ENCODE results near the gene TIAM1.
A peak's percentile ranks its signal among the peaks of the same experiment; 100 is the strongest.

Gene TIAM1

DNA sequence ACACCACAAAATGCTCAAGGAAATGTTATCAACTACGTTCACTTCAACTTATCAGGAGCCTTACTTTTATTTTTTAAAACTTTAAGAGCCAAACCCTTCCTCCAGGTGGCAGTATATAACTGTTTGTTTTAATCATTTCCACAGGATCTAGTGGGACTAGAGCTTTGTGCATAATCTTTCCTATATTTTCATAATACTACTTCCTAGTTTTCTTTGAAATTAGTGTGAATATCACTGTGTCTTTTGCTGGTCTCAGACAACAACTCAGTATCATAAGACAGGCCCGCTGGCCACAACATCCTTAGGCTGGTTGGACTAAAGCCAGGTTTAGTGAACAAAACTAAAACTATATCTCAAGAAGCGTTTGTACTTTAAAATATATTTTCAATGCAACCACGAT is 145.5 kb downstream of the TIAM1 start:
- peak; percentile 69 for DNase-seq

DNA sequence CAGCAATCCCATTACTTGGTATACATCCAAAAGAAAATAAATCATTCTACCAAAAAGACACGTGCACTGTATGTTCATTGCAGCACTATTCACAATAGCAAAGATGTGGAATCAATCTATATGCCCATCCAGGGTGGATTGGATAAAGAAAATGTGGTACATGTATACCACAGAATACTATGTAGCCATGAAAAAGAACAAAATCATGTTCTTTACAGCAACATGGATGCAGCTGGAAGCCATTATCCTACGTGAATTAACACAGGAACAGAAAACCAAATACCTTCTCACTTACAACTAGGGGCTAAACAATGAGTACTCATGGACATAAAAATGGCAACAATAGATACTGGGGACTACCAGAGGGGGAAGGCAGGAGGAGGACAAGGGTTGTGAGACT is 147.3 kb downstream of the TIAM1 start:
- no peak for DNase-seq

DNA sequence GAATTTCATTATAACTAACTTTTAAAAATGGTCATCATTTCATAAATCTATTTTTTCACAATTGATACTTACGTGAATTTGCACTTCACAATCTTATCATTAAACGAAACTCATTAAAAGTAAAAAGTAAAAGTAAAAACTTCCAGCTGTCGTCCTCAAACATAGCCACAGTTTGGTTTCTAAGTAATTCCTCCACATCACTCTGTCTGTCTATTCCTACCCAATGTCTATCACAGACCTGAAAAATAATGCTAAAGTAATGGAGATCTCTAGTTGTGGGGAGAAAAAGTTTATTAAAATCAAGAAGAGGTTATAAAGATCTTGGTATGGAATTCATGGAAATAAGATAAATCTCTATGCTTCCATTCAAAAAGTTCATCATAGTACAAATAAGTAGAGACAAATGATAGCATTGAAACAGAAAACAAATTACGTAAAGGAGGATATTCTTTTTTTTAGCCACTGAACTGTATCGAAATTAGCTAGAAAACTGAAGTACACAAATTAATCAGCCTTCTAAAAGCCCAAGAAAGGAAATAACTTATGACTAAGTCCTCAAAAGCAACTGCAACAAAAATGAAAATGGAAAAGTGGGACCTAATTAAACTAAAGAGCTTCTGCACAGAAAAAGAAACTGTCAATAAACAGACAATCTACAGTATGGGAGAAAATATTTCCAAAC is 148.6 kb downstream of the TIAM1 start:
- no peak for DNase-seq

DNA sequence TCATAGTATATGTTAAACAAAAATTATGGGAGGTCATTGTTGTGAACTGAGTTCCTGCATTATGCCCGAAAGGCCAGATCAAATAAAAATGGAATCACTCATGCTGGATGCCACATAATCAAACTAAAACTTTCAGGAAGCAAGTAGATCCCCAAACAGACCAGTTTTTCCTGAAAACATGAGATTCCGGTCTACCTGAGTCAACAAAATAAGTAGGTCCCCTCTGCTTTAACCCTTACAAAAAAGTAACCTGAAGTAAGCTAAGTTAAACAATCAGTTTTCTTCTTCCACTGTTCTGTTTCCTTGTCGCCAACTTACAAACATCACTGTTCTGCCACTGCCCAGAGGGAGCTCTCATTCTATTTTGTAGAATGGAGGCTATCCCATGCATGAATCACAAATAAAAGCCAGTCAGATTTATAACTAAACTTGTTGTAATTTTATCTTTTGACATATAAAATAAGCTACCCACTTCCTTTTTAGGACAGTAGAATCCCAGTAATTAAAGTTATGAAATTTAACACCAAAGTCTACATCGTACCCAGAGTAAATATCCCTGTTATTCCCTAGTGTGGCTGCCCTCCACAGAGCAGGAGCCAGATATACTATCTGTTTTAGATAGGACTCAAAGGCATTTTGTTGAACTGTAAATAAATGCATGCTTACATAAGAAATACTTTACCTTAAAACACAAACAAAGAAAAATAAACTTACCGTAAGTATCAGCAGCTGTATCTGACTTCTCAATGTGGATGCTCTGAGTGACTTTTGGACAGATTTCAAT is 149.4 kb downstream of the TIAM1 start:
- peak; percentile 18 for DNase-seq

DNA sequence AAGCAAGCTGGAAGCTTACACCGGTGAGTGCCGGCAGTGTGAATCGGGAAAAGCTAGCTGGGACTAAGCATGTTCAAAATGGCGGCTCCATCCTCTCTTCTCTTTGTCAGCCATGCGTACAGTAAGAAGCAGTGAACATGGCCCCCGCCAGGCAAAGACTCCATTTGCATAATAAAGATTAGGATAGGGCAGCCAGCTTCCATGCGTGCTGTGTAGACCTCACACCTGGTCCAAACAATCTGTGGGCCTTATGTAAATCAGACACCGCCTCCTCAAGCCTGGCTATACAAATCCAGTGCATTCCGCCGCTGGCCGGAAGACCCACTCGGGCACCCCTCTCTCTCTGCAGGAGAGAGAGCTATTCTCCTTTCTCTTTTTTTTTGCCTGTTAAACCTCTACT is 150.3 kb downstream of the TIAM1 start:
- DNase-seq = no peak

DNA sequence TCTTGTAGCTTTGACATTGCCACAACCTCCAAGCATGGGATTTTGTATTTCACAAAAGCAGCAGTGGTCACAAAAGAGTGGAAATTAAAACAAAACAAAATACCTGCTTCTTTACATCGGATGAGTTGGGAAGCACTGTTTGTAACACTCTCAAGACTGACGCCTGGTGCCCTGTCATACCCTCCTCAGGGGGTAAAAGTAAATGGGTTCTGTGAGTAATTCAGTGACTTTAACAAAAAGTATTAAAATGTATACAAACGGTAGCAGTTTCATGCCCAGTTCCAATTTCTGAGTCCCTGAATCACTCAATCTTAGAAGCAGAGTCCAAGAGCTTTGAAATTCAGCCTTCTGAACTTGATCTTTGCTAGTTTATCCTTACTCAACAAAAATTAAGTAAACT is 152.5 kb downstream of the TIAM1 start:
- DNase-seq = no peak

DNA sequence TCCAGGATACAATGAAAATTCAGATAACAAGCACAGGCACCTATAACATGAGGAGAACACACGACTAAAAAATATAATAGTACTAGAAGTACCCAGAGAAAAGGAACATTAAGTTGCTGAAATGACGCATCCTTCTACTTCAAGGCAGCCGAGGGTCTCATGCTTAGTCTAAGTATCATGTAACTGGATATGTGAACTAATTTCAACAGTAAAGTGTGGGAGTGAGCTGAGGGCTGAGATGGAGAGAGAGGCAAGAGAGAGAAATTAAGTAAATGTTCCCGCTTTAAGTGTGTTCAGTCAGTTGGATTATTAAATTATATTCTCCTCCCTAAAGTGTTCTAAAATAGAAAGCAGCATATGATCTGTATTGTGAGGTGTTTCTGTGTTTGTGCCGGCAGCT is 153.5 kb downstream of the TIAM1 start:
- no peak for DNase-seq

DNA sequence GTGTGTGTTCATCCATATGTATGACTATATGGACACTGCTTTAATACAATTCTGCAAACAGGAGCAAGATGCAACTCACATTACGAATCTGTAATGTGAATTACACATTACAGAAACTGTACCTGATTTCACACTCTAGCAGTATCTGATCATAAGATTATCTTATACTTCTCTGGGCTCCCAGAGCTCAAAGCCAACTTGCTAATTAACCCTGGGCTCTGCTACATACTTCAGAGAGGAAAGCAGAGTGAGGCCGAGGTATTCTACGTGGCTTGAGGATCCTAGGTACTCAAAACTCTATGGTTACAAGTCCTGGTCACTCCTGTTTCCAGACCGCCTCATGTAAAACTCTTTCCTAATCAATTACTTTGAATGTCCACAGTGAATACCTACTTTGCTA is 156.6 kb downstream of the TIAM1 start:
- no peak for DNase-seq

DNA sequence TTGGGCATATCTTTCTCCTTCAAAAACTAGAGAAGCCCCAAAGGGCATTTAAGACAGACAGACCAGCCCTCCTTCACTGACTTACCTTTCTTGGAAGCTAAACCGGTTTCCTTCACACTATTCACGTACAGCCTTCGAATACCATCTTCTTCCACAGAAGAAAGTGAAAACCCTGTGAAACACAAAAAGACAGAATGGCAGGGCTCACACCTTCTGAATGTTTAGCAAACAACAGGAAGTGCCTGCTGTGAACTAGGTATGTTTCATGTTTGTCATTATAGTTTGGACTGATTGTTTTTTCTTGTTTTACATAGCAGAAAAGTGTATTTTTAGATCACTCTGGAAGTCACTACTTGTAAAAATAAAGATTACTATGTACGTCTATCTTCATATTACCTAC is 157.1 kb downstream of the TIAM1 start:
- DNase-seq = no peak

DNA sequence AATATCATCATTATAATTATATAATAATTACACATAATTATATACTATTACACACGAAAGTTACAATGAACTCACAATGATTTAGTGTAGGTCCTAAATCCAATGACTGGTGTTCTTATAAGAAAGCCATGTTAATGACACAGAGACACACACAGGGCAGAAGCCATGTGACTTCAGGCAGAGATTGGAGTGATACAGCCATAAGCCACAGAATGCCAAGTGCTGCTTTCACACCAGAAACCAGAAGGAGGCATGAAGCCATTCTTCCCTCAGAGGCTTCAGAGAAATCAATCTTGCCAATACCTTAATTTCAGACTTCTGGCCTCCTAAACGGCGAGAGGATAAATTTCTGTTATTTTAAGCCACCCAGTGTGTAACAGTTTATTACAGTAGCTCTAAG is 158.4 kb downstream of the TIAM1 start:
- no peak for DNase-seq

DNA sequence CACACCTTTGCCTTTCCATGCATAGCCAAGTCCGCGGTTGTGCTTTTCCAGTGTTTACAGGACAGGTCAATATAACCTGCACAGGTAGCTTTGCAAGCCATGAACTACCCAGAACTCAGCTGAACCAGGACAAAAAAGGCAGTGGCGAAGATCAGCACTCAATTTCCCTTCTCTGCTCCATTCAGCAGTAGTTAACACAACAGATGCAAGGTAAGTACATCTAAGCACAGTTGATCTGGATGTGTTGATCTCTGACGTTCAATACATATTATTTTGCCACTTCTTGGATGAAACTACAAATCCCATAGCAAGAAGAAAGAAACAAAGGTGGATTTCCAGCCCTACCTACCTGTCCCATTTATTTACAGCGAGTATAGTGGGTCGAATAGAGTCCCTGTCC is 159.2 kb downstream of the TIAM1 start:
- DNase-seq = no peak

DNA sequence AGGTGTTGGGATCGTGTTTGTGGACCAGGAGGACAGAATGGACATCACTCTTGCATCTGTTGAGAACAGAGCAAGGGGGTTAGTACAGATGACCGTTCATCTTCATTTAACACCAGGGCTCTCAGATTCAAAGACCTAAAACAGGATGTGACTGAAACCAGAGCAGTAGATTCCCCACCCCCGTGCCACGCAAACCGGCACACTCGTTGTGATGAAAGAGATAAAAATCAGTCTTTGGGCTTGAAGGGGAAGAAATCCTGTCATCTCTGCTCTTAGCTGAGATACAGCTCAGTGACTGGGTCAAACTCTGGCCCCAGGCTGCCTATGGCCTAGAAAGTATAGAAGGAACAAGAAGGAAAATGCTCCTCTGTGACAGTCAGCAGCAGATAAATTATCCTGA is 159.6 kb downstream of the TIAM1 start:
- no peak for DNase-seq

DNA sequence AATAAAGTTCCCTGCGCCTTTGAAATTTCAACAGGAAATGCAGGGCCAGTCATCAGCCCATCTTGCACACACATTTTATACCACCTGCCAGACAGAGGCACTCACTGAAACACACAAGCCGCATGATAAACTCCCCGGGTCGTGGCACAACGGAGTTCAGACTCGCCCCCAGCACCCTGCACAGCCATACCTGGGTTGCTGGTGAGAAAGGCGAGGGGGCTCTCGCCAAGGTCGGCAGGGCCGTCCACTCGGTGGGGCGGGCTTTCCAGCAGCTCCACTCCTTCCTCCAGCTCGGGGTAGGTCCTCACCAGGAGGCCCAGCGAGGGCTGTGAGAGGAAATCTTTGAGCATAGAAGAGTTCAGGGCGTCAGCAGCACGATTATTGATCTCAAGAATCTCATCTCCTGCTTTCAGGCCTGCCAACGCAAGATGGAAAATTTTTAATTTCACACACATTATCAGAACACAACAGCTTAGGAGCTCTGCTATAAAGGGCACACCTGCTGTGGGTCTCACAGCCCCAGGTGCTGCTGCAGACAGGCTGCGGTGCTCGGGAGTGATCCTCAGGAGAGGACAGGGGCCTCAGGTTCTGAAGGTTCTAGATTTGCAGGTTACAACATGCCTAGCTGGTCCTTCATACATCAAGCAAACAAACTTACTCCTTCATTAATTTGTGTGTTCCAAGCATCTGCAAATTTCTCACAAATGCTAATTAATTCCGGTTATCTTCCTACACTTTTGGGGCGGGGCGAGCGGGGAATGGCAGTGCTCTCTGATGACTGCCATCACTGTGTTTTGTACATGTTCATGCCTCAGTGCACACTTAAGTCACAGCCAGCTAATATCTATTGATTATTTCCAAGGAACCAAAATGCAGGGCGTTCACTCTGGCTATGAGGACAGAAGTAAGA is 161.6 kb downstream of the TIAM1 start:
- no peak for DNase-seq

DNA sequence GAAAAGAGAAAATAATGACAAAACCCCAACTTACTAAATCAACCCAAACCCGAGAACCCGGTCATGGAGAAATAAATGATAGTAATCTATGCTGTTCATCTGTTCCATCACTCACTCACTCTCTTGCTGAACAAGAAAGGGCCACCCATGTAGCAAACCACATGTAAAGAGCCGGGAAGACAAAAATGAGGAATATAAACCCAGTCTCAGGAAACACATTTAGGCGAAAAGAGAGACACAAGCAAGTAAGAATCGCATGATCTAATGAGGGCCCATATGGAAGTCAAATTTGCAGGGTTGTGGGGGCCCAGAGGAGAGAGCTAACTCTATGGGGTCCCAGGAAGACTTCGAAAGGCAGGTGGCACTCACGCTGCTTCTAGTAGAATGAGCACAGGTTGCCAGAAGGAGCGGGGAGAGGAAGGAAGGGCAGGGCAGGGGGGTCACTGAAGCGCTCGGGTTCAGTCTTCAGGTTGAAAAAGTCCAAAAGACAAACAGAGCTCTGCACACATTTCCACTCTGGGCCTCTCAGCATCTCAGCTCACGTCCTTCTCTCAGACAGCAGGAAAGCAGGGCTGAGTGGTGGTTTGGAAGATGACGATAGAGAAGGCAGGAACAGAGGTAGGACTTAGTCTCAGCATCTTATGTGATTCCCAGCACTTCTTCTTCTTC is 162.8 kb downstream of the TIAM1 start:
- no peak for DNase-seq

DNA sequence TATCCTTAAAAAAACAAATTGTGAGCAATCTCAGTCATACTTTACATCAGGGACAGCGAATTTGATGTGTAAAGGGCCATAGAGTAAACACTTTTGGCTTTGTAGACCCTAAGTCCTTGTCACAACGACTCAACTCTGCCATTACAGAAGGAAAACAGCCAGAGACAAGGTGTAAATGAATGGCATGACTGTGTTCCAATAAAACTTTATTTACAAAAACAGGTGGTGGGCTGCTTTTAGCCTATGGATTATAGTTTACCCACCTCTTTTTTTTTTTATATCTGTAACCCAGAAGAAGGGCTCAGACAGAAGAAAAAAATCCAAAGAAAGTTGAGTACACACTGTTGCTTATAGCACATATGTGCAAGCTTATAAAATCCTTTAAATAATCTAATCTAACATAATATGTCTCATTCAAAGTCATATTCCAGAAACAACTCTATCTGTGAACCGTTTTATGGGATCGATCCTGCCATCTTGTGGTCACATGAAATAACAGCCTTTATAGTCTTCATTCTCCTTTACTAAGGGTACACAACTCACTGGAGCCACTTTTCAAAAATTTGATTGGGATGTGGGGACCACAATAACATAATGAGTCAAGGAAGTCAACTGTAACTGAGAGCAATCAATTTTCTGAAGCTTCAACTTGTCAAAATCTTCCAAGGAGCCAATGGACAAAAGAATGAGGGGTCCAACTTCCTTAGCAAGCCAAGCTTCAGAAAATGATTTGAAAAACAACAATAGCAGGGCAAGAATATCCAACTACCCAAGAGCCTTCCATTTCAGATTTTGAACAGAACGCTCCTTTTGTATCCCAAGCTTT is 163.6 kb downstream of the TIAM1 start:
- DNase-seq = peak; percentile 61

DNA sequence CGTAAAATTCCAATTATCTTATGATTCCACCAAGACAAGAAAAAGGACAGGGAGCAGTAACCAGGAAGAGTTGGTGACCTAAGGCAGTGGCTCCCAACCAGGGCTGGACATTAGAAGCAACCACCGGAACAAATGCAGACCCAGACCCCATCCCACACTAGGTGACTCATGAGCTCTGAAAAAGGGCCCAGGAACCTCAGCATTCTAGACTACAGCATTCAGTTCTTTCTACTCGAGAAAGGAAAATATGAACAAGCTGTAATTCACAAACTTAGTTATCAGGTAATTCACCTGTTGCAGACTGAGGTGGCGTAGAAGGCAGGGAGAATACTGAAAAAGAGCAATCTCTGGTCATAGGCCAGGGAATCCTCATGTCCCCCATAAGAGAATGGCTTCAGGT is 167.3 kb downstream of the TIAM1 start:
- no peak for DNase-seq

DNA sequence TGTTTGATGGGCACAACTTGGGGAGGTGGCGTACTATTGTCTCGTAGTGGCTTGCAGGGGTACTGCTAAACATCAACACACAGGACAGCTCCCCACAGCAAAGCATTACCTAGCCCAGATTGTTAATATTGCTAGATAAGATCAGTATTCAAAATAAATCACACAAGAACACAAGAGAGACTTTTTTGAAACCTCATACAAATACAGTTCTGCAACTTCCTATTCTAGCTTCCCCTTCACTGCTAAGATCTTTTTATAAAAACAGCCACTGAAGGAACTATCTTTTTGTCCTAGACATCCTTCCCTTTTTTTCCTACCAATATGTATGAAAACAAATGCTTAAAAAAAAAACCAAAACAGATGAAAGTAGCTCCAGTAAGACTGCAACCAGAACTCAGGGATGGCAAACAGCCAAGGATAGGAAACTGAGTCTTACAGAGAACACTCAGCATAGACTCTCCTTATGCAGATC is 167.9 kb downstream of the TIAM1 start:
- DNase-seq = no peak

DNA sequence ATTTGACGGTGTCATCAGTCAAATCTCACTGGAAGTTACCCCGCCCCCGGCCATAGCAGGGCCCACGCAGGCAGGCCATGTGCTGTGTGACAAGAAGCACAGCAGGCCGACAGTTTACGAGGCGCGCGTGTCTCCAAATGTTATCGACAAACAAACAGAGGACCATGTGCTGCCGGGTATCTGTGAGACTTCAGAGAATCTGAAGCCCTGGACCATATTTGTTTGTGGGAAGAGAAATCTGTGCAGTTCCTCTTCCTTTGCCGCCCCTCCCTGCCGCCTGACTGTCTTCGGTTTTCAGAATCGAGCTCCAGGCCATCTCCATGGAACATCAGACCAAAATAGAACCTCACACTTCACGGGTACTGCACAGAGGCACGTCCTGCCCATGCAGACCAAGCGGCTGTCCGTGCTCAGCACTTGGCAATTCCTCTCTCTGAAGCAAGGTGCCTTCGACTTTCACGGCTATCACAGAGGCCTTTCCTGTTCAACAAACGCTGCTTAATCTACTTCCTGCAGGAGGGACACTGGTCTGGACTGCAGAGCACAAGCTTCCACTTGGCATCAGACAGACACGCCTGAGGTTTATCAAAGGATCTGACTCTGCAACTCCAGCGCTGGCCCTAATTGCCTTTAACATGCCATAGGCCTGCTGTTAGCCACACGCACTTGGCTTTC is 170.0 kb downstream of the TIAM1 start:
- no peak for DNase-seq

DNA sequence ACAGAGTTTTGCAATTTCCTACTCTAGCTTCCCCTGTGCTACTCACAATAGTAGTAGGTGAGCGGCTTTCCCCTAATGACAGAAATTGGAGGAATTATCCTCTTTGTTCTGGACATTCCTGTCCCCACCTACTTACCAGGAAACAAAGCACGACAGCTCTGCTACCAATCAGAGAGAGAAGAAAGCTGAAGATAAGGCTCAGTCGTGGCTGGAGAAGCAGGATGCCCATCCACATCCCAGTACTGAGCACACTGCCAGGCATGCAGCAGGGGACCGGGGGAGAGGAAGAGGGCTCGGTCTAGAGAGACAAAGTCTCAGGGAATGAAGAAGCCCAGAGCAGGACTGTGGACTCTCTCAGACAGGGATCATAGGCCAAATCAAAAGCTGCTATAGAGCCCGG is 171.7 kb downstream of the TIAM1 start:
- peak; percentile 35 for DNase-seq

DNA sequence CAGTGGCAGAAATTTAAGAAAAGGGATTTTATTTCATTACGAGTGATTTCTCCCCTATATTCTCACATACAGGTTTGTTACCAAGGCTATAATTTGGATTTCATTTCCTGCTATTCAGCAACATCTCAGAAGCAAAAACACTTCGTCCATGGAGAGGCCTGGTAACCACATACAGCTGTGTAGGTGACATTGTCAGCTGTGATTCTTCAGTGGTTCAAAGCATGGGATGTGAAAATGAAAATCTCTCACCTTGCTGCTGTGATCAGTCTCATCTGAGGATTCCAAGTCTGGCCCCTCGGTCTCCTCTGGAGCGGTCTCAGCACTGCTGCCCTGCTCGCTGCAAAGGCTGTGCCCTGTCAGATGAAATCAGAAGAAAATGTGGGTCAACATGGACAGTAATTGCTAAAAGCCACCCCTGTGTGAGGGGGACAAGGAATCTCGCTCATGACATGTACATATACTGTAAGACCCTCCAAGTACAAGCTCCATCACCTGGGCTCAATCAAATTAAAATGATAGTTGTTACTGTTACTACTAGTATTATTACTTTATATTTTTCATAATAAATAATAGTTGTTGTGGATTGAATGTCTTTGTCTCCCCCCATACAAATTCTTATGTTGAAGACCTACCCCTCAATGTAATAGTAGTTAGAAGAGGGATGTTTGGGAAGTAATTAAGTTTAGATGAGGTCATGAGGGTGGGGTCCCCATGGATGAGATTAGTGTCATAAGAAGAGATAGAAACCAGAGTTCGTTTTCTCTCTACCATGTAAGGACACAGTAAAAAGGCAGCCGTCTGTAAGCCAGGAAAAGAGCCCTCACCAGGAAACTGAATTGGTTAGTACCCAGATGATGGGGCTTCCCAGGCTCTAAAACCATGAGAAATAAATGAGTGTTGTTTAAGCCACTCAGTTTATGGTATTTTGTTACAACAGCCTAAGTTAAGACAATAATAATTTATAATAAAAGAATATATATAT is 179.1 kb downstream of the TIAM1 start:
- DNase-seq = no peak
